Thoracic aorta (tissue), 2 donors: ENCODE results near the gene SOX21. TPM values are rescaled to one million over a fixed set of nuclear protein-coding genes. Genes with fewer than 3 reads are reported as not detected.

Source experiments
- ATAC-seq: fragments of 150-250 bp; one replicate; pipeline ENCODE4 v1.8.0; 2017; ENCODE audit warnings: low read depth; ENCODE audit not compliant: insufficient number of reproducible peaks, low FRiP score
- DNase-seq: peaks from one replicate; pipeline ENCODE4 v3.0.0-alpha.2; 2020; ENCODE audit warnings: low spot score
- H3K27ac ChIP-seq, 2 donors: fragments of 200-600 bp; sonication (generic); 1 replicate in 1 of 2; 2 replicates in 1 of 2; pipeline ENCODE4 v1.5.1; 2016; ENCODE audit warnings: mild to moderate bottlenecking in 2 of 2, moderate library complexity in 2 of 2
- H3K27me3 ChIP-seq: fragments of 200-600 bp; sonication (generic); replicated peaks from 2 replicates; pipeline ENCODE4 v1.6.0; 2016; ENCODE audit warnings: mild to moderate bottlenecking; ENCODE audit not compliant: insufficient read depth
- H3K36me3 ChIP-seq: fragments of 200-600 bp; sonication (generic); one replicate; pipeline ENCODE4 v1.5.1; 2016
- H3K4me1 ChIP-seq, 2 donors: fragments of 200-600 bp; sonication (generic); 1 replicate in 1 of 2; 2 replicates in 1 of 2; pipeline versions ENCODE4 v1.5.1 to v1.6.0; 2016; ENCODE audit warnings: low read depth in 2 of 2, mild to moderate bottlenecking in 1 of 2; ENCODE audit not compliant: control insufficient read depth in 1 of 2
- H3K4me3 ChIP-seq: fragments of 200-600 bp; sonication (generic); 2 replicates; pipeline ENCODE4 v1.5.1; 2016; ENCODE audit warnings: mild to moderate bottlenecking
- H3K9me3 ChIP-seq: fragments of 200-600 bp; sonication (generic); 2 replicates; pipeline ENCODE4 v1.5.1; 2016
- total RNA-seq, 2 donors: library from RNA; depleted of rRNA; stranded (reverse); fragments of >200 nt; gene quantifications; one replicate each; pipeline versions ENCODE4 v1.1.0 to v1.2.3, GENCODE V29; 2016
- TF ChIP-seq, protein P1 (sequence below): fragments of 200-600 bp; sonication (generic); IDR thresholded peaks from one replicate; pipeline ENCODE4 v1.5.1; 2019; ENCODE audit warnings: antibody characterized with exemption

Gene SOX21
- under 1 TPM in 1 of 2 donors, not detected in 1; 0.28 TPM for total RNA-seq

DNA sequence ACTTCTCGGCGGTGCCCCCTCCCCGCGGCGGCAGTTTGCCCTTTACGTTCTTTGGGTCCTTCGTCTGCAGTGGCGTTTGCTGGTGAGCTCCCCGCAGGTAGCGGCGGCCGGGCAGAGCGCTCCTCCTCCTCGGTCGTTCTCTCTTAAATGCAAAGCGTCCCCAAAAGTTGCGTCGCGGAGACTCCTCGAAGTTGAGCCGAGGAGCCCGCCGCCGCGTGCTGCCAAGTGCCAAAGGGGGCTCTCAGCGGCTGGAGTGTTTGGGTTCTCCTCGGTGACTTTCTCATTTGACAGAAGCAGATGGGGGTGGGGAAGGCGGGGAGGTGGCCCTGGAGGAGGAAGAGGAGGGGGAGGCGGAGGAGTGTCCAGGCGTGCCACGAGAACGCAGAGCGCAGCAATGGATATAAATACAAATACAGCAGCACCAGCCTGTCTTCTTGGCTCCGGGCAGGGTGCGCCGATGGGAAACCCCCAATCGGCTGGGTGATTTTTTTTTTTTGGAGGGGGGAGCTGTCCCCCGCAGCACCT, at the start of gene SOX21:
Gene SOX21 (minus strand): TSS at position 259 of the 525 bp plus-strand sequence. CDS start 496 bp downstream, outside the sequence.
- H3K36me3 ChIP-seq: no peaks in the 10 kb centered on the region
- DNase-seq (no peak), ATAC-seq (no peak)
- H3K4me1 ChIP-seq: peaks cover 20 to 33% of the 10 kb centered on the region in 2 donors
- H3K9me3 ChIP-seq: no peaks in the 10 kb centered on the region
- H3K27me3 ChIP-seq: peaks cover 37% of the 10 kb centered on the region
- peak within 1 kb of the TSS; percentile 60 for H3K4me3 ChIP-seq
- TF ChIP-seq, protein P1, sequence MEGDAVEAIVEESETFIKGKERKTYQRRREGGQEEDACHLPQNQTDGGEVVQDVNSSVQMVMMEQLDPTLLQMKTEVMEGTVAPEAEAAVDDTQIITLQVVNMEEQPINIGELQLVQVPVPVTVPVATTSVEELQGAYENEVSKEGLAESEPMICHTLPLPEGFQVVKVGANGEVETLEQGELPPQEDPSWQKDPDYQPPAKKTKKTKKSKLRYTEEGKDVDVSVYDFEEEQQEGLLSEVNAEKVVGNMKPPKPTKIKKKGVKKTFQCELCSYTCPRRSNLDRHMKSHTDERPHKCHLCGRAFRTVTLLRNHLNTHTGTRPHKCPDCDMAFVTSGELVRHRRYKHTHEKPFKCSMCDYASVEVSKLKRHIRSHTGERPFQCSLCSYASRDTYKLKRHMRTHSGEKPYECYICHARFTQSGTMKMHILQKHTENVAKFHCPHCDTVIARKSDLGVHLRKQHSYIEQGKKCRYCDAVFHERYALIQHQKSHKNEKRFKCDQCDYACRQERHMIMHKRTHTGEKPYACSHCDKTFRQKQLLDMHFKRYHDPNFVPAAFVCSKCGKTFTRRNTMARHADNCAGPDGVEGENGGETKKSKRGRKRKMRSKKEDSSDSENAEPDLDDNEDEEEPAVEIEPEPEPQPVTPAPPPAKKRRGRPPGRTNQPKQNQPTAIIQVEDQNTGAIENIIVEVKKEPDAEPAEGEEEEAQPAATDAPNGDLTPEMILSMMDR: no peak
- no peak within 1 kb of the TSS for H3K27ac ChIP-seq

DNA sequence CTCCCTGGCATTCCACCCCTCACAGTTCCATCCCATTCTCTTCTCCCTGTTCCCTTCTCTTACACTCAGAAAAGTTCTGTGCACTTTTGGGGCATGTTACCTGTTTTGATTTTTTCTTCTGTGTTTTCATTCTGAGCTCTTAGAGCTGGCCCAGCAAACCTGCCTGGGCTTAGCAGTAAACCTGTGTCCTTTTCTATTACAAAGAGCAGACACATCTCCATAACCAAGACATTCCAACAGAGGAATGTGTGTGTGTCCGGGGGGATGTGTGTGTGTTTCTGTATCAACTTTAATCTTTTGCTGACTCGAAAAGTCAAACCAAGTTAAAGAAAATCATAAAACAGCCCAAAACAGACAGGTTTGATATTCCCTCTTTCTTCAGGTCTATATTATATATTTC, 49.1 kb upstream of the SOX21 start:
- Histone ChIP-seq H3K9me3 (no peaks in the 10 kb centered on the region), H3K36me3 (no peaks in the 10 kb centered on the region), H3K4me1 (no peaks in the 10 kb centered on the region), H3K27me3 (no peaks in the 10 kb centered on the region), H3K27ac (no peak overlapping the region), H3K4me3 (no peak overlapping the region)
- DNase-seq: no peak
- TF ChIP-seq, protein P1: no peak
- ATAC-seq: no peak

DNA sequence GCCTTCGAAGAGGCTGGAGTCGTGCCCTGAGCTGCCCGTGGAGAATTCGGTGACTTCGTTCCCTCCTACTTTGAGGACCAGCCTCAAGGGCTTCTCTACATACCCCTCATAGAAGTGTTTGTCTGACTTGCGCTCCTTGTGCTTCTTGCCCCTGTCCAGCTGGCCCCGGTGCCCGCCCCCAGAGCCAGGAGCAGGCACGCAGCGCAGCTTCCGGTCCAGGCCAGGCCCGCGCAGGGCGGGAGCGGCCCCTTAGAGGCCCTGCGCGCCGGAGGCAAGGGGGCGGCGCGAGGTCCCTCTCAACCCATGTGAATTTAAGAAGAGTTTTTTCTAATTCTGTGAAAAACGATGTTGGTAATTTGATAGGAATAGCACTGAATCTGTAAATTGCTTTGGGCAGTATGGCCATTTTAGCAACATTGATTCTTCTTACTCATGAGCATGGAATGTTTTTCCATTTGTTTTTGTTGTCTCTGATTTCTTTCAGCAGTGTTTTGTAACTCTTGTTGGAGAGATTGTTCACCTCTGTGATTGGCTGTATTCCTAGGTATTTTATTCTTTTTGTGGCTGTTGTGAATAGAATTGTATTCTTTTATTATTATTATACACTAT, 46.9 kb upstream of the SOX21 start:
- no peak overlapping the region for H3K27ac ChIP-seq
- no peaks in the 10 kb centered on the region for H3K4me1 ChIP-seq
- no peaks in the 10 kb centered on the region for H3K9me3 ChIP-seq
- TF ChIP-seq, protein P1: no peak
- no peaks in the 10 kb centered on the region for H3K27me3 ChIP-seq
- no peaks in the 10 kb centered on the region for H3K36me3 ChIP-seq
- ATAC-seq (no peak), DNase-seq (no peak)
- no peak overlapping the region for H3K4me3 ChIP-seq

DNA sequence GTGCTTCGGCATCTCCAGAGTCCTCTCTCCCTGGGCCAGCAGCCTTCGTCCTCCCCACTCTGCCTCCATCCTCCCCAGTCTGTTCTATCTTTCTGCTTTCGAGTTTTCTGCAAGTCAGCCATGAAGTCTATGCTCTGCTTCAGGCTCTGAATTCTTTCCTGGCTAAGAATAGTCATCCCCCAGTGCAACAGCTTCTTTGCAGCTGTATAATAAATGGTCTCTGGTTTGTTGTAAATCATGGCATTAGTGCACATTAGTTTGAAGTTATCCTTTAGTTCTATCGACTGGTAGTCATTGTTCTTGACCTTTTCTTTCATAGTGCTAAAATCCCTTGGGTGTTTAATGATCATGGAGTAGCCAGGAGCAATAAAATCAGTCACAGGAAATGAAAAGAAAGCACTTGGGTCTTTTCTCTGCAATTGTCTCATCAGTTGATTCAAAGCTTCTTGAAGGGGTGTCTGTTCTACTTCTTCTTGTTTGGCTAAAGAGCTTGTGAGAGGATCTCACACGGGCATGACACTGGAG, 46.2 kb upstream of the SOX21 start:
- Histone ChIP-seq H3K4me3 (no peak overlapping the region), H3K4me1 (no peaks in the 10 kb centered on the region), H3K9me3 (no peaks in the 10 kb centered on the region), H3K27ac (no peak overlapping the region), H3K27me3 (no peaks in the 10 kb centered on the region), H3K36me3 (no peaks in the 10 kb centered on the region)
- ATAC-seq (no peak), DNase-seq (no peak)
- TF ChIP-seq, protein P1: no peak

DNA sequence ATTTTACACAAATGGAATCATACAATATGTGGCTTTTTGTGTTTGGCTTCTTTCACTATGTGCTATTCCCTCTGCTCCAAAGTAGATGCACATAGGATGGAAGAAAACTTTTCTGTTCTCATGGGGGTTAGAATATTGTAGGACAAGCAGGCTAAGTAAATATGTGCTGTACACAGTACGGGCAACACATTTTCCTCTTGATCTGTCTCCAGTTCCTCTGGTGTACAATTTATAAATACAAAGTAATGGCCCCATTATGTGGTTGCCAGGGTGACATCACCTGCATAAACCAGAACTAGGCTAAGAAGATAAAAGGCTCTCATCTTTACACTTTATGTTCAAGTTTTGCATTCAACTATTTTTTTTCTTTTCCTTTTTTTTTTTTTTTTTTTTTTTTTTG, 41.0 kb upstream of the SOX21 start:
- TF ChIP-seq, protein P1: no peak
- Histone ChIP-seq H3K4me3 (no peak overlapping the region), H3K27ac (no peak overlapping the region), H3K4me1 (no peaks in the 10 kb centered on the region), H3K9me3 (no peaks in the 10 kb centered on the region), H3K36me3 (no peaks in the 10 kb centered on the region), H3K27me3 (no peaks in the 10 kb centered on the region)
- no peak for ATAC-seq
- DNase-seq: no peak
